ENCODE results near the gene QSOX2. TPM values are rescaled to one million over a fixed set of nuclear protein-coding genes. Genes with fewer than 3 reads are reported as not detected.

Gene QSOX2, protein sequence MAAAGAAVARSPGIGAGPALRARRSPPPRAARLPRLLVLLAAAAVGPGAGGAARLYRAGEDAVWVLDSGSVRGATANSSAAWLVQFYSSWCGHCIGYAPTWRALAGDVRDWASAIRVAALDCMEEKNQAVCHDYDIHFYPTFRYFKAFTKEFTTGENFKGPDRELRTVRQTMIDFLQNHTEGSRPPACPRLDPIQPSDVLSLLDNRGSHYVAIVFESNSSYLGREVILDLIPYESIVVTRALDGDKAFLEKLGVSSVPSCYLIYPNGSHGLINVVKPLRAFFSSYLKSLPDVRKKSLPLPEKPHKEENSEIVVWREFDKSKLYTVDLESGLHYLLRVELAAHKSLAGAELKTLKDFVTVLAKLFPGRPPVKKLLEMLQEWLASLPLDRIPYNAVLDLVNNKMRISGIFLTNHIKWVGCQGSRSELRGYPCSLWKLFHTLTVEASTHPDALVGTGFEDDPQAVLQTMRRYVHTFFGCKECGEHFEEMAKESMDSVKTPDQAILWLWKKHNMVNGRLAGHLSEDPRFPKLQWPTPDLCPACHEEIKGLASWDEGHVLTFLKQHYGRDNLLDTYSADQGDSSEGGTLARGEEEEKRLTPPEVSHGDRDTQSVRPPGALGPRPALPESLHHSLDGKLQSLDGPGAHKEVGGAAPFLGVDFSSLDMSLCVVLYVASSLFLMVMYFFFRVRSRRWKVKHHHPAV
- 27.9 and 28.6 TPM in 2 replicates for total RNA-seq

DNA sequence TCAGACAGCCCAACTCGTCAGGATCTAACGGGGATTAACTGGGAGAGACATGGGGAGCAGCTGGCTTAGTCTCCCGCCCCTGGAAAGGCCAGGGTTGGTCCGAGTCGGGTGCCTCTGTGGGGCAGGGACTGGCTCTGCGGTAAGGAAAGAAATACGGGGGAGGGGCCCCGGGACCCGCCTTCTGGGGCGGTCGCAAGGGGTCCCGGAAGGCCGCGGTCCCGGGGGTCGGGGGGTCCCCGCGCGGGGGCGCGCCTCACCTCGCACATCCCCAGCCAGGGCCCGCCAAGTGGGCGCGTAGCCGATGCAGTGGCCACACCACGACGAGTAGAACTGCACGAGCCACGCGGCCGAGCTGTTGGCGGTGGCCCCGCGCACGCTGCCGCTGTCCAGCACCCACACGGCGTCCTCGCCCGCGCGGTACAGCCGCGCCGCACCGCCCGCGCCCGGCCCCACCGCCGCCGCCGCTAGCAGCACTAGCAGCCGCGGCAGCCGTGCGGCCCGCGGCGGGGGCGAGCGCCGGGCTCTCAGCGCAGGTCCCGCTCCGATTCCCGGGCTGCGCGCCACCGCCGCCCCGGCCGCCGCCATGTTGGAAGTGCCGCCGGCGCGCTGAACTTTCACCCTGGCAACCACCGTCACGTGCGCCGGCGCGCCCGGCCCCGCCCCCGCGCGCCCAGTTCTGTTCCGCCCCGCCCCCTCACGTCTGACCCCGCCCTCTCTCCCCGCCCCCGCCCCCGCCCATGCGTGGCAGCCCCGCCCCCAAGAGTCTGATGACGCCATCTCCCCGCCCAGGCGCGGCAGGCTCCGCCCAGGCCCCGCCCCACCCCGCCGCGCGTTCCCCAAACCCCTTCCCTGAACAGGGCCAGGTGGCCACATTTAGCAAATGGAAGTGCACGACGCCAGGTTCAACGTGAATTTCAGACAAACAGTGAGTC lies at the start of gene QSOX2:
Gene QSOX2 (minus strand): TSS at position 594 of the 932 bp plus-strand sequence. CDS start 9 bp downstream, at position 585.
- Mint-ChIP-seq H3K27me3 (ENCODE audit: insufficient read depth) (no peaks in the 10 kb centered on the region), H3K4me1 (ENCODE audit: low read depth) (peaks cover 24% of the 10 kb centered on the region), H3K9me3 (no peaks in the 10 kb centered on the region), H3K27ac (peak within 1 kb of the TSS; percentile 96), H3K4me3 (peak within 1 kb of the TSS; percentile 96), H3K36me3 (ENCODE audit: low read depth) (peaks cover 10% of the 10 kb centered on the region)
- intact Hi-C loops (cut with micrococcal nuclease): loop anchor here (1.0 to 10.0 kb wide), 8 partner anchors 22 to 1359 kb away; partner anchors contain the start of genes ARRDC1, CAMSAP1, DNLZ and RABL6
- DNase-seq (ENCODE audit: low spot score): peak; percentile 77

DNA sequence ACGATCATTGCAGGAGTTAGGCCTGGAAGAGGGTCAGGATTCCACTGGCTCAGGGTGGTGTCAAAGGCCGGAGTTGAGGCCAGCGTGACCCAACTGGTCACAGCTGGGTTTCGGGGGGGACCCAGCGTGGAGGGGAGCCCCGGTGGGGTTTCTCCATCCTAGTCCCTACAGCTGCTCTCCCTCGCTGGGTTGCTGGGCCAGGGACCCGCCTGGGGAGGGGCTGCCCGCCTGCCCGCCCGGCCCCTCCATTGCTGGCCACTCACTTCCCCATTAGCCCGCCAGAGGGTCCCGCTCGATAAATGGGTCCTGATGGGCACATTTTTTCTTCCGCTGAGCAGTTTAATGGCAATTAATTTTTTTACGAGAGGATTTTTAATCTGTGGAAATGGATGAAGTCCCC lies 49.4 kb upstream of the QSOX2 start:
- Mint-ChIP-seq H3K4me1 (ENCODE audit: low read depth) (no peaks in the 10 kb centered on the region), H3K27me3 (ENCODE audit: insufficient read depth) (no peaks in the 10 kb centered on the region), H3K4me3 (no peak overlapping the region), H3K27ac (no peak overlapping the region), H3K9me3 (no peaks in the 10 kb centered on the region), H3K36me3 (ENCODE audit: low read depth) (no peaks in the 10 kb centered on the region)
- no peak for DNase-seq (ENCODE audit: low spot score)
- intact Hi-C loops (cut with micrococcal nuclease): no loop called here

DNA sequence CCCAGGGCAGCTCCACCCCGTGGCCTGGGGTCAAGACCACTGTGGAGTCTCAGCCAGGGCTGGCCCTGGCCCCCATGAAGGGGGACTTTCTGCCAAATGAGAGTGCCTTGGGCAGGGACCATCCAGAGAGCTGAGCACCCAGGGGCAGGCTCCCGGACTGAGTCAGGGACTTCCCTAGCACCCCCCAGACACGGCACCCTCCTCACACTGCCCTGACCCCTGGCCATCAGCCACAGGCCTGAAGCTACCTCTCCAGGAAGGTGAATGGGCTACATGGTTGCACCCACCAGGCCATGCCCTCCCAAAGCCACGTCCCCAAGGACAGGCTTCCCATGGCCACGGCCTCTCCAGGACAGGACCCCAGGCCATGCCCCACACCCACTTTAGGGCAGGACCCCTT lies 48.8 kb upstream of the QSOX2 start:
- Mint-ChIP-seq H3K27ac (no peak overlapping the region), H3K4me3 (no peak overlapping the region), H3K9me3 (no peaks in the 10 kb centered on the region), H3K27me3 (ENCODE audit: insufficient read depth) (no peaks in the 10 kb centered on the region), H3K36me3 (ENCODE audit: low read depth) (no peaks in the 10 kb centered on the region), H3K4me1 (ENCODE audit: low read depth) (no peaks in the 10 kb centered on the region)
- intact Hi-C loops (cut with micrococcal nuclease): no loop called here
- no peak for DNase-seq (ENCODE audit: low spot score)

DNA sequence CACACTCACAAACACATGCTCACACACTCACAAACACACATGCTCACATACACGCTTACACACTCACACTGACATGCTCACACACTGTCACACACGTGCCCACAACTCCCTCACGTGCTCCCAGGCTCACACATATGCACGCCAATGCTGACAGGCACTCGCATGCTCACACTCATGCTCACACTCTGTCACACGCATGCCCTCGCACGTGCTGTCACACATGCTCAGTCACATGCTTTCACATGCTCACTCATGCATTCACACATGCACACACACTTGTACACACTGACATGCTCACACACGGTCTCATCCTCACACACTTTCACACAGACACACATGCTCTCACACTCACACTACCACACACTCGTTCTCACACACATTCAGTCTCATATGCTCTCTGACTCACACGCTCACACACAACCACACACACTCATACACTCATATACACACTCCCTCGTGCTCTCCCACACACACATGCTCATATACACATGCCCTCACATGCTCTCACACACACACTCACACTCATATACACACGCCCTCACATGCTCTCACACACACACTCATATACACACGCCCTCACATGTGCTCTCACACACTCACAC lies 48.0 kb upstream of the QSOX2 start:
- intact Hi-C loops (cut with micrococcal nuclease): no loop called here
- Mint-ChIP-seq H3K4me3 (no peak overlapping the region), H3K9me3 (no peaks in the 10 kb centered on the region), H3K36me3 (ENCODE audit: low read depth) (no peaks in the 10 kb centered on the region), H3K27me3 (ENCODE audit: insufficient read depth) (no peaks in the 10 kb centered on the region), H3K27ac (no peak overlapping the region), H3K4me1 (ENCODE audit: low read depth) (no peaks in the 10 kb centered on the region)
- DNase-seq (ENCODE audit: low spot score): no peak

DNA sequence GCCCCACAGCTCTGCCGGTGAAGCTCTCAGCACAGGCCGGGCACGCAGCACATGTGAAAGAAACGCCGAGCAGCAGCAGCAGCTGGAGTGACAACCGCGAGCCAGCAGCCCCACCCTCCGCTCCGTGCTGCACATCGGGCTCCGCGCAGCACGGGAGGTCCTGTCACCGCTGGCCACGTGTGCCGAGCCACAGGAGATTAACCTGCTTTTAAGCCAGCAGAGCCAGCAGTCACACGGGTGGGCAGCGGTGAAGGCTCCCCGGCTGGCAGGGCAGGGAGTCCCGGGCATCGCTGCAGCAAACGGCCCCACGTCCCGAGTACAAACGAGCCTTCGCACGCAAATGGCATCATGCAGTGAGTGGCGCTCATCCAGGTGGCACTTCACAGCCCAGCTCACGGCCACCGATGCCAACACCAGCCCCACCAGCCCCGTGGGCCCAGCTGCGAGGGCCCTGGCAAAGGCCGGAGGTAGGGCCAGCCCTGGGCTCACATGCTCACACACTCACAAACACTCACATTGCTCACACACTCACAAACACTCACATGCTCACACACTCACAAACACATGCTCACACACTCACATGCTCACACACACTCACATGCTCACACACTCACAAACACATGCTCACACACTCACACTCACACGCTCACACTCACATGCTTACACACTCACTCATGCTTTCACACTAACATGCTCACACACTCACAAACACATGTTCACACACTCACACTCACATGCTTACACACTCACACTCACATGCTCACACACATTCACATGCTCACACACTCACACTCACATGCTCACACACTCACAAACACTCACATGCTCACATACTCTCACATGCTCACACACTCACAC lies 47.2 kb upstream of the QSOX2 start:
- H3K36me3 Mint-ChIP-seq (ENCODE audit: low read depth): no peaks in the 10 kb centered on the region
- H3K4me3 Mint-ChIP-seq: no peak overlapping the region
- no peaks in the 10 kb centered on the region for H3K4me1 Mint-ChIP-seq (ENCODE audit: low read depth)
- no peaks in the 10 kb centered on the region for H3K9me3 Mint-ChIP-seq
- H3K27ac Mint-ChIP-seq: no peak overlapping the region
- DNase-seq (ENCODE audit: low spot score): no peak
- no peaks in the 10 kb centered on the region for H3K27me3 Mint-ChIP-seq (ENCODE audit: insufficient read depth)
- intact Hi-C loops (cut with micrococcal nuclease): no loop called here

DNA sequence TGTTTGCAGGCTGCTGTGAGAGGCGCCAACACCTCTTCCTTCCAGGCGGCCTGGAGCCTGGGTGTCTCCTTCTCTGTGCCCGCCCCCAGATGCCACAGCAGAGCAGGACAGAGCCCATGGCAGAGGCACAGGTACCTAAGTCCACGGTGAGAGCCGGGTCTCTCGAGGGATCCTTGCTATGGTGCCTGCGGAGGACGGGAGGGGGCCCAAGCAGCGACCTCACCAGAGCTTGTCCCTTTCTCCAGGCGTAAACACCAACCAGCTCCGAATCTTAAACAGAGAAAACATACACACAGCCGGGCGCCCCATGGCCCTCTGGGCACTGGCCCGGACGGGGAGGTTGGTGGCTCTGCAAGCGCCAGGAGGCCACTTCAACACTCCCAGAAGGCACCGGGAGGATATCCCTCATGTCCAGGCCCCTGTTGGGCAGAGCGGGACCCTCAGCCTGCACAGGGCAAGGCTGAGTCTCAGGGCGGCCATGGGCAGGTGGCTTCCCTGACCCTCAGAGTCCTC lies 46.5 kb upstream of the QSOX2 start:
- no peak overlapping the region for H3K4me3 Mint-ChIP-seq
- H3K4me1 Mint-ChIP-seq (ENCODE audit: low read depth): no peaks in the 10 kb centered on the region
- H3K9me3 Mint-ChIP-seq: no peaks in the 10 kb centered on the region
- H3K36me3 Mint-ChIP-seq (ENCODE audit: low read depth): no peaks in the 10 kb centered on the region
- no peak for DNase-seq (ENCODE audit: low spot score)
- H3K27ac Mint-ChIP-seq: no peak overlapping the region
- no peaks in the 10 kb centered on the region for H3K27me3 Mint-ChIP-seq (ENCODE audit: insufficient read depth)
- intact Hi-C loops (cut with micrococcal nuclease): no loop called here

DNA sequence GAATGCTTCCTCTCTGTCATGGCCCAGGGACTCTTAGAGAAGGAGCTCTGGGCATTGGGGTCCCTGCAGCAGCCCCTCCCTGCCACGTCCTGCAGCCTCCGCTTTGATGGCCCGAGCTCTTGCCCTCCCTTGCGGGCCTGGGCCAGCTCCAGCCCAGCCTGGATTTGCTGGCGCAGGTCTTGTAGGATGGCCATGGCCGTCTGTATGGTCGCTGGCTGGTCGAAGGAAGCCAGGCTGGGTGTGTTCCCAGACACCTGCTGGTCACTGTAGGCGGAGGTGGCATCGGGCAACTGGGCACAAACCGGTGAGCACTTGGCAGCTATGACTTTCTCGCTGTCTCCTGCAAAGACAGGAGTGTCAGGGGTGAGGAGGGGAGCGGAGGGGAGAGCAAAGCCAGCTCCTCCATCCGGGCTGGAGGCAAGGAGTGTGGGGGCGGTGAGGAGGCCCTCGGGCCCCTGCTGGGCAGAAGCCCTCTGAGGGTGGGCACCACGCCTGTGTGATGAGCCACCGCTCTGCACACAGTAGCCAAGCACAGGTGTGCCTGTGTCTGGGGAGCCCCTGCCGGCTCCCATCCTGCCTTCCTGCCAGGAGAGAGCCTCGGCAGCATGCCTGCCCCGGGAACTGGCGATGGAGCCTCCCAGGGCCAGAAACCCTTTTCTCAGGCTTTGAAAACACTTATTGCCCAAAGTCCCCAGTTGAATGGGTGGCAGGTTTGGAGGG lies 45.9 kb upstream of the QSOX2 start:
- Mint-ChIP-seq H3K4me1 (ENCODE audit: low read depth) (no peaks in the 10 kb centered on the region), H3K27me3 (ENCODE audit: insufficient read depth) (no peaks in the 10 kb centered on the region), H3K27ac (no peak overlapping the region), H3K4me3 (no peak overlapping the region), H3K9me3 (no peaks in the 10 kb centered on the region), H3K36me3 (ENCODE audit: low read depth) (no peaks in the 10 kb centered on the region)
- intact Hi-C loops (cut with micrococcal nuclease): no loop called here
- no peak for DNase-seq (ENCODE audit: low spot score)

DNA sequence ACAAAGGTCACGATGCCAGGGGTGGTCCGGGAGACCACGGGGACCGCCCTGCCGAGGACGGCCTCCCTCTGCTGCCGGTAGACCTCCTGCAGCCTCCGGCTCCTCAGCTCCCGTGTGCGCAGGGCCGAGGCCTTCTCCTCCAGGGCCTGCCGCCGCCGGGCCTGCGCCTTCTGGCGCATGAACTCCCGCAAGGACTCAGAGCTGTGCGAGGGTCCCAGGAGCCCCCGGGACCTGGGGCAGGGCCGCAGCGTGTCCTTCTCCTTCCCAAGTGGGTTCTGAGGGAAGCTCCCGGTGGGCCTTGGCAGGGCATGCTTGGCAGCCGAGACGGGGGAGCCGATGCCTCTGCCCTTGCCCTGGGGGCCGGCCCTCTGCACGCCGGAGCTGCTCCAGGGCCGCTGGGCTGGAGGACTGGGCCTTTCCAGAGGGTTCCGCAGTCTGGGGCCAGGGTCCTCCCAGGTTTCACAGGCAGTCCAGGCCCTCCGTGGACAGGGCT lies 44.9 kb upstream of the QSOX2 start:
- H3K4me3 Mint-ChIP-seq: no peak overlapping the region
- H3K36me3 Mint-ChIP-seq (ENCODE audit: low read depth): no peaks in the 10 kb centered on the region
- DNase-seq (ENCODE audit: low spot score): no peak
- H3K27me3 Mint-ChIP-seq (ENCODE audit: insufficient read depth): no peaks in the 10 kb centered on the region
- H3K4me1 Mint-ChIP-seq (ENCODE audit: low read depth): no peaks in the 10 kb centered on the region
- no peak overlapping the region for H3K27ac Mint-ChIP-seq
- H3K9me3 Mint-ChIP-seq: no peaks in the 10 kb centered on the region
- intact Hi-C loops (cut with micrococcal nuclease): no loop called here

DNA sequence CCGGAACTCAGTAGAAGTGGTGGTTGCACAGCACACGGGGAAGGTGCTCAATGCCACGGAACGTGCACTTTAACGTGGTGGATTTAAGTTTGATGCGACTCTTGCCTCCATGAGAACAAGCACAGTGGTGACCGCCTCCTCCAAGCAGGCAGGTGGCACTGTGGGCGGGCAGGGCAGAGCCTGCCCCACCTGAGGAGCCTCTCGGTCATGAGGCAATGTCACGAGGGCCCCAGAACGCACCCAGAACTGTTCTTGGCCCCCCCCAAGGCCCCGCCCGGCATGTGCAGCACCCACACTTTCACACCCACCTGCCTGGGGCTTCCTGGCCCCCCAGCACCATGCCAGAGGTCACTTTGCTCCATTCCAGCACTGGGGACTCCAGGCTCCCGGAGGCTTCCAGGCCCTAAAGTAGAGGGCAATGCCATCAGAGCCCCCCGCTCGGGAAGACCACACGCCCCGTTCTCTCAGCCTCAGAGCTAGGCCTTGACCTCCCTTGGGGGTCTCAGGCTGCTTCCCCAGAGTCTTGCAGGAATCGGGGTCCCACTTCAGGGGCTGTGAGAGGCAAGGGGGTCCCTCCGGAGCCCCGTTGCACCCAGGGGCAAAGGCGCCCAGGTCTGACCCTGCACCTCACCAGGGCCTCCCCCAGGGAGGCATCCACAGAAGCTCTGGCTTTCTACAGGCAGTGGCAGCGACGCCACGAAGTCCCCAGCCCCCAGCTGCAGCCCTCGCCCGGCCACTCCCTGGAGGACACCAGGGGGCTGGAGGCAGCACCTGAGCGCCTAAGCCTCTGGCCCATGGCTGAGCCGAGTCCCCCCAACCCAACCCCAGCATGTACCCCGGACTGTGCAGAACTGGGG lies 44.3 kb upstream of the QSOX2 start:
- H3K36me3 Mint-ChIP-seq (ENCODE audit: low read depth): no peaks in the 10 kb centered on the region
- H3K4me1 Mint-ChIP-seq (ENCODE audit: low read depth): no peaks in the 10 kb centered on the region
- no peak overlapping the region for H3K27ac Mint-ChIP-seq
- intact Hi-C loops (cut with micrococcal nuclease): no loop called here
- H3K9me3 Mint-ChIP-seq: no peaks in the 10 kb centered on the region
- DNase-seq (ENCODE audit: low spot score): no peak
- no peaks in the 10 kb centered on the region for H3K27me3 Mint-ChIP-seq (ENCODE audit: insufficient read depth)
- no peak overlapping the region for H3K4me3 Mint-ChIP-seq

DNA sequence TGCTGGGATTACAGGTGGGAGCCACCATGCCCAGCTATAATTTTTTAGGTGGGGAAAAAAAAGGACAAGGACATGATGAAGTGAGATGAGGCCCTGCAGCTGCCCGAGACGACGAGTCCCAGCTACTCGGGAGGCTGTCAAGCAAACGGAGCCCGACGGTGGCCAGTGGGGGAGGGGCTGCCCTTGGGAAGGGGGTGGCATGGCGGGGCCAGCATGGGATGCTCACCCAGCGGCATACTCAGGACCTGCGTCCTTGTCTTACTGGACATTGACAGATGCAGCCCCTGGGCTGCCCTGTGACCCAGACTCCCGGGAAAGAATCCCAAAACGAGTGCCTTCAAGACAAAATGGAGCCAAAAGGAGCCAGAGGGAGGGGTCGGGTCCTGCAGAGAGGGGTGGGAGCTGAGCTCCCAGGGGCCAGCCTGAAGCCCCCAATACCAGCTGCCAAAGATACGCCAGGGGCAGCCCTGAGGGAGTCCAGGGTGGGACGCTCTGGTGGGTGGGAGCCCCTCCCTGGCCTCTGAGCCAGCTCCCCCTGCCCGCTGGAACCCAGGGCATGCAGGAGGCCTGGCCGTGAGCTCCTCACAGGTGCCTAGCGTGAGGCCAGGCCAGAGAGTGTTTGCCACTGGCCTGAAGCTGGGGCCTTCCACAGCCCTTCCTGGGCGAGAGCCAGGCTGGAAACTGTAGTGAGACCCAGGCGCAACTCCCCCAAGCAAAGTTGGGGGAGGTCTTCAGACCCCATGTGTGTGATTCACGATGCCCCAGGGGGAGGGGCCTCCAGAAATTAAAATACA lies 42.5 kb upstream of the QSOX2 start:
- intact Hi-C loops (cut with micrococcal nuclease): no loop called here
- no peaks in the 10 kb centered on the region for H3K9me3 Mint-ChIP-seq
- no peaks in the 10 kb centered on the region for H3K36me3 Mint-ChIP-seq (ENCODE audit: low read depth)
- no peak overlapping the region for H3K4me3 Mint-ChIP-seq
- DNase-seq (ENCODE audit: low spot score): no peak
- no peaks in the 10 kb centered on the region for H3K4me1 Mint-ChIP-seq (ENCODE audit: low read depth)
- H3K27ac Mint-ChIP-seq: no peak overlapping the region
- H3K27me3 Mint-ChIP-seq (ENCODE audit: insufficient read depth): no peaks in the 10 kb centered on the region
